Memory B cell (primary cell): Measurements from ENCODE around the gene SSRP1.
"Not testable (repeated sequence)": the region's sequence is repeated elsewhere in the genome, so short reads cannot be mapped to it uniquely, and the experiment has no call there.

Experiments
- ATAC-seq: fragments of 150-1000 bp; cut with Tn5 transposase; 2 replicates; pipeline ENCODE4 v1.10.0; 2021; ENCODE audit warnings: low read depth, mild to moderate bottlenecking, moderate library complexity
- DNase-seq, 2 donors: peaks; one replicate each; pipeline ENCODE4 v3.0.0; 2022; ENCODE audit warnings: low spot score in 2 of 2
- H3K27ac Mint-ChIP-seq: one replicate; pipeline ENCODE4 v1.8.0; 2022; ENCODE audit warnings: mild to moderate bottlenecking, moderate library complexity, mixed read lengths
- H3K27me3 Mint-ChIP-seq: one replicate; pipeline ENCODE4 v1.8.0; 2022; ENCODE audit warnings: mixed read lengths
- H3K36me3 Mint-ChIP-seq: one replicate; pipeline ENCODE4 v1.8.0; 2022; ENCODE audit warnings: mild to moderate bottlenecking, mixed read lengths
- H3K4me1 Mint-ChIP-seq: one replicate; pipeline ENCODE4 v1.8.0; 2022; ENCODE audit warnings: mixed read lengths
- H3K4me3 Mint-ChIP-seq: one replicate; pipeline ENCODE4 v1.8.0; 2022; ENCODE audit warnings: mild to moderate bottlenecking, moderate library complexity, mixed read lengths
- H3K9me3 Mint-ChIP-seq: one replicate; pipeline ENCODE4 v1.8.0; 2022; ENCODE audit warnings: mixed read lengths

The SSRP1 gene

GRCh38 chr11:57301711-57302423 is 33.8 kb downstream of the SSRP1 start:
- DNase-seq = no peak
- Mint-ChIP-seq H3K27me3 (no peaks in the 10 kb centered on the region), H3K27ac (no peak overlapping the region), H3K36me3 (peaks cover 33% of the 10 kb centered on the region), H3K4me3 (no peak overlapping the region), H3K9me3 (peaks cover 6% of the 10 kb centered on the region), H3K4me1 (no peaks in the 10 kb centered on the region)
- no peak for ATAC-seq

- Mint-ChIP-seq H3K9me3 (peaks cover 9% of the 10 kb centered on the region), H3K27me3 (no peaks in the 10 kb centered on the region), H3K27ac (no peak overlapping the region)
Measured at GRCh38 chr11:57300785-57301184, 34.9 kb downstream of the SSRP1 start.

GRCh38 chr11:57299150-57299737 is 36.4 kb downstream of the SSRP1 start:
- H3K4me3 Mint-ChIP-seq = no peak overlapping the region
- no peaks in the 10 kb centered on the region for H3K4me1 Mint-ChIP-seq
- no peaks in the 10 kb centered on the region for H3K27me3 Mint-ChIP-seq
- DNase-seq = no peak
- peaks cover 9% of the 10 kb centered on the region for H3K9me3 Mint-ChIP-seq
- H3K36me3 Mint-ChIP-seq = peaks cover 35% of the 10 kb centered on the region
- H3K27ac Mint-ChIP-seq = no peak overlapping the region
- no peak for ATAC-seq

More at GRCh38 chr11:57300785-57301184, 34.9 kb downstream of the SSRP1 start:
- no peak for ATAC-seq
- DNase-seq = no peak
- Mint-ChIP-seq H3K4me1 (no peaks in the 10 kb centered on the region), H3K4me3 (no peak overlapping the region), H3K36me3 (peaks cover 35% of the 10 kb centered on the region)

- ATAC-seq (no peak), DNase-seq (no peak)
- Mint-ChIP-seq H3K27ac (no peak overlapping the region), H3K27me3 (no peaks in the 10 kb centered on the region), H3K4me1 (no peaks in the 10 kb centered on the region), H3K4me3 (no peak overlapping the region), H3K9me3 (peaks cover 9% of the 10 kb centered on the region), H3K36me3 (peaks cover 34% of the 10 kb centered on the region)
Measured at GRCh38 chr11:57297221-57297620, 38.5 kb downstream of the SSRP1 start.

- ATAC-seq, H3K4me3 Mint-ChIP-seq, H3K27me3 Mint-ChIP-seq: not testable (repeated sequence)
Measured at GRCh38 chr11:57296205-57296604, 39.5 kb downstream of the SSRP1 start.

GRCh38 chr11:57294225-57295131 is 41.2 kb downstream of the SSRP1 start:
- Mint-ChIP-seq H3K36me3 (peaks cover 12% of the 10 kb centered on the region), H3K4me1 (no peaks in the 10 kb centered on the region), H3K27ac (no peak overlapping the region), H3K9me3 (peaks cover 7% of the 10 kb centered on the region), H3K4me3 (no peak overlapping the region), H3K27me3 (peaks cover 2% of the 10 kb centered on the region)
- DNase-seq (no peak), ATAC-seq (no peak)

More at GRCh38 chr11:57296205-57296604, 39.5 kb downstream of the SSRP1 start:
- not testable (repeated sequence) for H3K27ac Mint-ChIP-seq, H3K4me1 Mint-ChIP-seq, DNase-seq, H3K9me3 Mint-ChIP-seq
- peaks cover 26% of the 10 kb centered on the region for H3K36me3 Mint-ChIP-seq

GRCh38 chr11:57290288-57290687 is 45.4 kb downstream of the SSRP1 start:
- Mint-ChIP-seq H3K4me3 (no peak overlapping the region), H3K27me3 (peaks cover 6% of the 10 kb centered on the region), H3K4me1 (no peaks in the 10 kb centered on the region), H3K9me3 (peaks cover 2% of the 10 kb centered on the region), H3K36me3 (peaks cover 3% of the 10 kb centered on the region), H3K27ac (no peak overlapping the region)
- ATAC-seq (no peak), DNase-seq (no peak)

GRCh38 chr11:57288771-57289579 is 46.7 kb downstream of the SSRP1 start:
- ATAC-seq = no peak
- Mint-ChIP-seq H3K9me3 (peaks cover 2% of the 10 kb centered on the region), H3K4me1 (no peaks in the 10 kb centered on the region), H3K27me3 (peaks cover 8% of the 10 kb centered on the region), H3K27ac (no peak overlapping the region), H3K36me3 (peaks cover 3% of the 10 kb centered on the region), H3K4me3 (no peak overlapping the region)
- DNase-seq = no peak

- Mint-ChIP-seq H3K36me3 (peaks cover 3% of the 10 kb centered on the region), H3K27ac (no peak overlapping the region), H3K9me3 (peaks cover 2% of the 10 kb centered on the region), H3K4me3 (no peak overlapping the region), H3K27me3 (peaks cover 8% of the 10 kb centered on the region), H3K4me1 (no peaks in the 10 kb centered on the region)
- DNase-seq (no peak), ATAC-seq (no peak)
Measured at GRCh38 chr11:57287884-57288283, 47.8 kb downstream of the SSRP1 start.

- Mint-ChIP-seq H3K27ac (no peak overlapping the region), H3K4me1 (no peaks in the 10 kb centered on the region), H3K4me3 (no peak overlapping the region), H3K27me3 (peaks cover 14% of the 10 kb centered on the region), H3K9me3 (peaks cover 2% of the 10 kb centered on the region), H3K36me3 (peaks cover 3% of the 10 kb centered on the region)
- DNase-seq (no peak), ATAC-seq (no peak)
Measured at GRCh38 chr11:57283231-57283990, 52.3 kb downstream of the SSRP1 start.

GRCh38 chr11:57281546-57281945 is 54.1 kb downstream of the SSRP1 start:
- not testable (repeated sequence) for H3K36me3 Mint-ChIP-seq, DNase-seq, H3K4me3 Mint-ChIP-seq, H3K4me1 Mint-ChIP-seq, H3K27ac Mint-ChIP-seq, ATAC-seq, H3K9me3 Mint-ChIP-seq
- peaks cover 12% of the 10 kb centered on the region for H3K27me3 Mint-ChIP-seq

GRCh38 chr11:57279116-57279515 is 56.6 kb downstream of the SSRP1 start:
- H3K27ac Mint-ChIP-seq = no peak overlapping the region
- peaks cover 13% of the 10 kb centered on the region for H3K27me3 Mint-ChIP-seq
- ATAC-seq (no peak), DNase-seq (no peak)
- no peak overlapping the region for H3K4me3 Mint-ChIP-seq
- H3K36me3 Mint-ChIP-seq = peaks cover 2% of the 10 kb centered on the region
- H3K4me1 Mint-ChIP-seq = peaks cover 2% of the 10 kb centered on the region
- H3K9me3 Mint-ChIP-seq = peaks cover 3% of the 10 kb centered on the region

GRCh38 chr11:57278721-57279095 is 57.0 kb downstream of the SSRP1 start:
- Mint-ChIP-seq H3K9me3 (peaks cover 5% of the 10 kb centered on the region), H3K4me3 (no peak overlapping the region), H3K27me3 (peaks cover 15% of the 10 kb centered on the region), H3K36me3 (peaks cover 3% of the 10 kb centered on the region), H3K4me1 (peaks cover 2% of the 10 kb centered on the region), H3K27ac (no peak overlapping the region)
- DNase-seq (no peak), ATAC-seq (no peak)
